GM19099 (cell line): ENCODE data around the gene JADE1.

Source experiments
- POLR2A ChIP-seq: IDR thresholded peaks from 3 replicates; pipeline ENCODE4 v1.6.1; 2011; ENCODE audit warnings: low read depth; ENCODE audit not compliant: insufficient read length; ENCODE audit errors: extremely low read depth

The JADE1 gene

GRCh38 chr4:128827296-128827695 is 17.8 kb downstream of the JADE1 start:
- TF ChIP-seq POLR2A, result no peak

GRCh38 chr4:128830906-128831503 is 21.5 kb downstream of the JADE1 start:
- TF ChIP-seq POLR2A, result no peak

GRCh38 chr4:128831531-128832242 is 22.2 kb downstream of the JADE1 start:
- TF ChIP-seq POLR2A, result no peak

GRCh38 chr4:128832243-128832625 is 22.7 kb downstream of the JADE1 start:
- TF ChIP-seq POLR2A, result no peak

GRCh38 chr4:128835498-128836222 is 26.2 kb downstream of the JADE1 start:
- TF ChIP-seq POLR2A, result no peak

- no peak for TF ChIP-seq POLR2A
Measured at GRCh38 chr4:128837198-128837597, 27.7 kb downstream of the JADE1 start.

GRCh38 chr4:128837679-128838078 is 28.2 kb downstream of the JADE1 start:
- no peak for TF ChIP-seq POLR2A

GRCh38 chr4:128840711-128841318 is 31.3 kb downstream of the JADE1 start:
- TF ChIP-seq POLR2A, result no peak

- no peak for TF ChIP-seq POLR2A
Measured at GRCh38 chr4:128841402-128841801, 31.9 kb downstream of the JADE1 start.

- no peak for TF ChIP-seq POLR2A
Measured at GRCh38 chr4:128844931-128845330, 35.4 kb downstream of the JADE1 start.

GRCh38 chr4:128846063-128846462 is 36.6 kb downstream of the JADE1 start:
- TF ChIP-seq POLR2A, result no peak

GRCh38 chr4:128847082-128847724 is 37.7 kb downstream of the JADE1 start:
- TF ChIP-seq POLR2A, result no peak

- TF ChIP-seq POLR2A, result no peak
Measured at GRCh38 chr4:128848461-128848860, 39.0 kb downstream of the JADE1 start.

GRCh38 chr4:128850252-128850651 is 40.8 kb downstream of the JADE1 start:
- no peak for TF ChIP-seq POLR2A

- no peak for TF ChIP-seq POLR2A
Measured at GRCh38 chr4:128853741-128854140, 44.2 kb downstream of the JADE1 start.
